GM19239 (cell line): ENCODE data around the gene GIMAP4.
"Not testable (repeated sequence)": the region's sequence is repeated elsewhere in the genome, so short reads cannot be mapped to it uniquely, and the experiment has no call there.

ENCODE experiments used
- DNase-seq: peaks from one replicate; pipeline ENCODE4 v3.0.0; 2011; ENCODE audit warnings: low spot score; ENCODE audit not compliant: insufficient read length
- FAIRE-seq: peaks from 2 replicates; lab custom pipeline; 2011; peaks lifted over from hg19 to GRCh38; lab: Jason Lieb, UNC

GIMAP4 gene

GRCh38 chr7:150579979-150580637 lies 12.9 kb downstream of the GIMAP4 start:
- not testable (repeated sequence) for FAIRE-seq

GRCh38 chr7:150580638-150581394 lies 13.6 kb downstream of the GIMAP4 start:
- FAIRE-seq: no peak

More at GRCh38 chr7:150579979-150580637, 12.9 kb downstream of the GIMAP4 start:
- DNase-seq: not testable (repeated sequence)

GRCh38 chr7:150585199-150585598 lies 18.0 kb downstream of the GIMAP4 start:
- DNase-seq: no peak
- no peak for FAIRE-seq

More at GRCh38 chr7:150580638-150581394, 13.6 kb downstream of the GIMAP4 start:
- no peak for DNase-seq

GRCh38 chr7:150586068-150586784 lies 19.0 kb downstream of the GIMAP4 start:
- FAIRE-seq: no peak
- DNase-seq: no peak

- FAIRE-seq (no peak), DNase-seq (no peak)
Observed at GRCh38 chr7:150586785-150587152, 19.6 kb downstream of the GIMAP4 start.

- FAIRE-seq: no peak
Observed at GRCh38 chr7:150587551-150587950, 20.4 kb downstream of the GIMAP4 start.

GRCh38 chr7:150594805-150595204 lies 27.6 kb downstream of the GIMAP4 start:
- DNase-seq (no peak), FAIRE-seq (no peak)

More at GRCh38 chr7:150587551-150587950, 20.4 kb downstream of the GIMAP4 start:
- DNase-seq: no peak

- DNase-seq (no peak), FAIRE-seq (no peak)
Observed at GRCh38 chr7:150595361-150595760, 28.2 kb downstream of the GIMAP4 start.

- not testable (repeated sequence) for DNase-seq, FAIRE-seq
Observed at GRCh38 chr7:150603600-150603999, 36.4 kb downstream of the GIMAP4 start.

- no peak for FAIRE-seq
Observed at GRCh38 chr7:150610233-150610632, 43.0 kb downstream of the GIMAP4 start.

GRCh38 chr7:150612925-150613324 lies 45.7 kb downstream of the GIMAP4 start:
- DNase-seq (no peak), FAIRE-seq (no peak)

More at GRCh38 chr7:150610233-150610632, 43.0 kb downstream of the GIMAP4 start:
- no peak for DNase-seq

- FAIRE-seq (no peak), DNase-seq (no peak)
Observed at GRCh38 chr7:150613880-150614279, 46.7 kb downstream of the GIMAP4 start.

GRCh38 chr7:150614426-150614825 lies 47.2 kb downstream of the GIMAP4 start:
- DNase-seq, FAIRE-seq: not testable (repeated sequence)

GRCh38 chr7:150615221-150615755 lies 48.1 kb downstream of the GIMAP4 start:
- not testable (repeated sequence) for FAIRE-seq, DNase-seq

GRCh38 chr7:150620061-150620460 lies 52.9 kb downstream of the GIMAP4 start:
- DNase-seq (no peak), FAIRE-seq (no peak)

- peak; percentile 63 for FAIRE-seq
- no peak for DNase-seq
Observed at GRCh38 chr7:150620617-150621371, 53.6 kb downstream of the GIMAP4 start.

- DNase-seq: no peak
- FAIRE-seq: no peak
Observed at GRCh38 chr7:150621376-150621775, 54.2 kb downstream of the GIMAP4 start.
